Upper lobe of left lung (tissue), 4 donors: ENCODE measurements around the gene TPO.
A peak's percentile ranks its signal among the peaks of the same experiment; 100 is the strongest.

ENCODE experiments used
- EP300 ChIP-seq, 4 donors: sonication (generic); formaldehyde crosslinking; IDR thresholded peaks; one replicate each; pipeline ENCODE4 v1.5.1; 2017; ENCODE audit warnings: antibody characterized with exemption in 4 of 4, control low read depth in 2 of 4
- TF ChIP-seq, protein P1 (sequence below), 6 experiments: fragments of 450-650 bp in 4 of 6; fragments of 200-600 bp in 2 of 6; sonication (generic) in 2 of 6; IDR thresholded peaks; one replicate each; pipeline ENCODE4 v1.5.1; 2016 to 2019; ENCODE audit warnings: antibody characterized with exemption in 6 of 6

DNA sequence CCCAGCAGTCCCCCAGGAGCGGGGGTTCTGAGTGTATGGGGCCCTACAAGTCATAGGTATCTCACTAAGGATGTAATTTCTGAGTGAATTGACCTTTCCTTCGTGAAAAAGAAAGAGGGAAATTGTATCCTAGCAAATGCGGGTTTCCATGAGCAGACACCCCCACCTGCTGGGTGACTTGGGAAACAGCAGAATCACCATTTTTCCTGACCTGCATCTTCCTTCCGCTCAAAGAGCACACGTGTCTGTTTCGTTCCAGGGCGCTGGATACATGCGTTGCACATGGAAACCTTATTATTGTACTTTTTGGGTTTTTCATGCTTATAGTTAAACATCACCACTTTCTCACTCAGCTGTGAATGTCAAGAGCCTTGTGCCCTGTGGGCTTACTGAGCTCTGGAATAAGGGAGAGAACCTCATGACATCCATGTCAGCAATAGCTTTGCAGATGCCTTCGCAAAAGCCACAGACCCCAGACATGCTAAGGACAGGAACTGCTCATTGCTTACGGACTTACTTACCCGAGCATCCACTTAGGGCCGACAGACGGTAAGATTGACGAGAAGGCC, 132.8 kb downstream of the TPO start:
- TF ChIP-seq, protein P1, sequence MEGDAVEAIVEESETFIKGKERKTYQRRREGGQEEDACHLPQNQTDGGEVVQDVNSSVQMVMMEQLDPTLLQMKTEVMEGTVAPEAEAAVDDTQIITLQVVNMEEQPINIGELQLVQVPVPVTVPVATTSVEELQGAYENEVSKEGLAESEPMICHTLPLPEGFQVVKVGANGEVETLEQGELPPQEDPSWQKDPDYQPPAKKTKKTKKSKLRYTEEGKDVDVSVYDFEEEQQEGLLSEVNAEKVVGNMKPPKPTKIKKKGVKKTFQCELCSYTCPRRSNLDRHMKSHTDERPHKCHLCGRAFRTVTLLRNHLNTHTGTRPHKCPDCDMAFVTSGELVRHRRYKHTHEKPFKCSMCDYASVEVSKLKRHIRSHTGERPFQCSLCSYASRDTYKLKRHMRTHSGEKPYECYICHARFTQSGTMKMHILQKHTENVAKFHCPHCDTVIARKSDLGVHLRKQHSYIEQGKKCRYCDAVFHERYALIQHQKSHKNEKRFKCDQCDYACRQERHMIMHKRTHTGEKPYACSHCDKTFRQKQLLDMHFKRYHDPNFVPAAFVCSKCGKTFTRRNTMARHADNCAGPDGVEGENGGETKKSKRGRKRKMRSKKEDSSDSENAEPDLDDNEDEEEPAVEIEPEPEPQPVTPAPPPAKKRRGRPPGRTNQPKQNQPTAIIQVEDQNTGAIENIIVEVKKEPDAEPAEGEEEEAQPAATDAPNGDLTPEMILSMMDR (IDR thresholded peaks at IDR 0.05), result peak; percentile 46 to 79 (median 76)
- no peak for TF ChIP-seq EP300 (IDR thresholded peaks at IDR 0.05)
